AG04449 (cell line): ENCODE measurements around the gene KCNF1.
A peak's percentile ranks its signal among the peaks of the same experiment; 100 is the strongest.

Experiments
- CTCF ChIA-PET: fragments of 350-600 bp; formaldehyde crosslinking; extraction: SDS; loops from one replicate; lab custom pipeline; 2021; ENCODE audit warnings: antibody characterized with exemption; lab: Yijun Ruan, JAX
- POLR2A ChIA-PET: fragments of 400-600, 350-600 bp; formaldehyde crosslinking; extraction: SDS; loops from one replicate; lab custom pipeline; 2020; ENCODE audit warnings: antibody characterized with exemption, inconsistent platforms; lab: Yijun Ruan, JAX
- DNase-seq: peaks from one replicate; pipeline ENCODE4 v3.0.0-alpha.2; 2010; ENCODE audit warnings: low read depth, low spot score
- H3K4me3 ChIP-seq: 2 replicates; pipeline ENCODE4 v1.5.1; 2011; ENCODE audit warnings: low read depth, mild to moderate bottlenecking, control low read depth, low read length
- TF ChIP-seq, protein P1 (sequence below): IDR thresholded peaks from one replicate; pipeline ENCODE4 v1.5.1; 2011; ENCODE audit warnings: mild to moderate bottlenecking, moderate library complexity, low read length, control low read depth, inconsistent platforms; ENCODE audit not compliant: insufficient read depth; ENCODE audit errors: missing control alignments

KCNF1 gene

DNA sequence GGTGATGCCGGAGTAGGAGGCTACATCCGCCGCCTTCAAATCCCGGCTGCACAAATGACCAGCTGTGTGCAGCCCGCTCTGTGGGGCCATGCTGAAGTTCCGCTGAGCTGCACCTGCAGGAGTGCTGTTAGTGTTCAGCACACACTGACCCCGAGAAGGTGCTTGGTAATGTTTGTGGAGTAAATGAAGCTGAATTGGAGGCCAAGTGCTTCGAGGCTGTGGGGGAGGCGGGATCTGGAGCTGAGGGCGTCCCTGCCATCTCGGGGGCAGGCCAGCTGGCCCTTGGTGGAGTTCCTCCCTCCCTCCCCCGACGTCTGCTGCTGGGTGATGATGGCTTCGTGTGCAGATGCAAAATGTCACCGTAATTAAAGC is 23.2 kb downstream of the KCNF1 start:
- no peak for DNase-seq
- no peak overlapping the region for H3K4me3 ChIP-seq
- POLR2A ChIA-PET, result no interaction called here
- CTCF ChIA-PET, result interaction anchor here (1.0 kb wide), 1 partner anchor 102 kb away, joined by 3 read pairs; no protein-coding TSS in a partner anchor
- TF ChIP-seq, protein P1, sequence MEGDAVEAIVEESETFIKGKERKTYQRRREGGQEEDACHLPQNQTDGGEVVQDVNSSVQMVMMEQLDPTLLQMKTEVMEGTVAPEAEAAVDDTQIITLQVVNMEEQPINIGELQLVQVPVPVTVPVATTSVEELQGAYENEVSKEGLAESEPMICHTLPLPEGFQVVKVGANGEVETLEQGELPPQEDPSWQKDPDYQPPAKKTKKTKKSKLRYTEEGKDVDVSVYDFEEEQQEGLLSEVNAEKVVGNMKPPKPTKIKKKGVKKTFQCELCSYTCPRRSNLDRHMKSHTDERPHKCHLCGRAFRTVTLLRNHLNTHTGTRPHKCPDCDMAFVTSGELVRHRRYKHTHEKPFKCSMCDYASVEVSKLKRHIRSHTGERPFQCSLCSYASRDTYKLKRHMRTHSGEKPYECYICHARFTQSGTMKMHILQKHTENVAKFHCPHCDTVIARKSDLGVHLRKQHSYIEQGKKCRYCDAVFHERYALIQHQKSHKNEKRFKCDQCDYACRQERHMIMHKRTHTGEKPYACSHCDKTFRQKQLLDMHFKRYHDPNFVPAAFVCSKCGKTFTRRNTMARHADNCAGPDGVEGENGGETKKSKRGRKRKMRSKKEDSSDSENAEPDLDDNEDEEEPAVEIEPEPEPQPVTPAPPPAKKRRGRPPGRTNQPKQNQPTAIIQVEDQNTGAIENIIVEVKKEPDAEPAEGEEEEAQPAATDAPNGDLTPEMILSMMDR, result no peak

DNA sequence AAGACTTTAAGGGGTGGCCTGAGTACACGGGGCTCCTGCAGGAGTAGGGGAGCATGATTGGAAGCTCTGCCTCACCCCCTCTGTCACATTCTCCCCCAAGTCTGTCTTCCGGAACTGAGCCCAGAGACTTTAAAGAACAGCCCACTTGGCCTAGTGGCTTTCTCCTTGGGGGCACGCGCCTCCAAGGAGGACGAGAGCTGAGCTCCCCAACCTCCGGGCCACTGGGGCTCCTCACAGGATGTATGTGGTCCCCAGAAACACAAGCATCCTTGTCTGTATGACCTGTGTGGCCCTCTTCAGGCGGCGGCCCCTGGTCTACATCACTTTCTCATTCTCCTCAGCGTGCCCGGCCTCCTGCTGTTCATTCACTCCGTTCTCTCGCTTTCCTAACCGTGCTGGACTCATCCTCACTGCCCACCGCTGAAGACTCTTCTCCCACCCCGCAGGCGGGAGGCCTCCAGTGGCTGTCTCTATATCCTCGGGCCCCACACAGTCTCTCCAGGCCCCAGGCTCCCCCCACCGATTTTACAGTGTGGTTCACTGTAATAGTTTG is 23.7 kb downstream of the KCNF1 start:
- TF ChIP-seq, protein P1, result no peak
- no peak overlapping the region for H3K4me3 ChIP-seq
- no peak for DNase-seq
- CTCF ChIA-PET, result no interaction called here
- POLR2A ChIA-PET, result no interaction called here

- DNase-seq, result peak; percentile 90
- ChIA-PET CTCF (no interaction called here), POLR2A (interaction anchor here (0.9 kb wide), 1 partner anchor 12 kb away, joined by 4 read pairs; no protein-coding TSS in a partner anchor)
- TF ChIP-seq, protein P1, result no peak
- no peak overlapping the region for H3K4me3 ChIP-seq
Measured at GRCh38 chr2:10935953-10936942, 24.5 kb downstream of the KCNF1 start.

DNA sequence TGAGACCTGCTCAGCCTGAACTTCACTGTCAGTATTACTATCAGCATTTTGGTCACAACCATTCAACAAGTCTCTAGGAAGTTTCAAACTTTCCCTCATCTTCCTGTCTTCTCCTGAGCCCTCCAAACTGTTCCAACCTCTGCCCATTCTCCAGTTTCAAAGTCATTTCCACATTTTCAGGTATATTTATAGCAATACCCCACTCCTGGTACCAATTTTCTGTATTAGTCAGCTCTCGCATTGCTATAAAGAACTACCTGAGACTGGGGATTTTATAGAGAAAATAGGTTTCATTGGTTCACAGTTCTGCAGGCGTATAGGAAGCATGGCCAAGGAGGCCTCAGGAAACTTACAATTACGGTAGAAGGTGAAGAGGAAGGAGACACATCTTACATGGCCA is 27.3 kb downstream of the KCNF1 start:
- no peak overlapping the region for H3K4me3 ChIP-seq
- ChIA-PET POLR2A (no interaction called here), CTCF (no interaction called here)
- TF ChIP-seq, protein P1, result no peak
- no peak for DNase-seq

- CTCF ChIA-PET, result interaction anchor here (1.0 kb wide), 1 partner anchor 108 kb away, joined by 3 read pairs; no protein-coding TSS in a partner anchor
- no peak for DNase-seq
- POLR2A ChIA-PET, result no interaction called here
- no peak overlapping the region for H3K4me3 ChIP-seq
- TF ChIP-seq, protein P1, result no peak
Measured at GRCh38 chr2:10940596-10940995, 28.9 kb downstream of the KCNF1 start.

DNA sequence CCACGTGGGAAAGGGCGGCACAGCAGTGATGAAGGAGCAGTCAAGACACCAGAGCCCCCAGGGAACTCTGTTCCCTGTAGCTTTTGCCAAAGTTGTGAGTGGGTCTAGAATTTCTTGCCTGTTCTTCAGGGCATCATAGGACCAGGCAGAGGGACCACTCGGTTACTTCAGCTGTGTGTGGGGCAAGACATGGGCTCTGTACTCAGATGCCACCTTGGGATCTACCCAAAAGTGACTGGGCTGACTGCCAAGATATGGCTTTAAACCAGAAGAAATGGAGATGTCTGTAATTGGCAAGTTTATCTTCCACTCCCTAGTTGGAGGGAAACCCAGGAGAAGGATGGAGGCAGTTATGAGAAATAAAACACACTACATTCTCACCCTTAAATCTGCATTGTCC is 29.6 kb downstream of the KCNF1 start:
- TF ChIP-seq, protein P1, result no peak
- ChIA-PET CTCF (interaction anchor here (1.0 kb wide), 1 partner anchor 109 kb away, joined by 3 read pairs; no protein-coding TSS in a partner anchor), POLR2A (no interaction called here)
- no peak for DNase-seq
- H3K4me3 ChIP-seq, result no peak overlapping the region
